B cell (primary cell): ENCODE measurements around the gene USP21. TPM values are rescaled to one million over a fixed set of nuclear protein-coding genes. Genes with fewer than 3 reads are reported as not detected.

Experiments
- ATAC-seq: fragments of 200-7000 bp; cut with Tn5 transposase; one replicate; pipeline ENCODE4 v1.10.0; 2021; ENCODE audit warnings: low read depth, mild to moderate bottlenecking, moderate number of reproducible peaks, moderate library complexity
- CTCF ChIA-PET: fragments of 350-600 bp; sonication (Branson Sonifier 250); formaldehyde crosslinking; loops from one replicate; lab custom pipeline; 2021; ENCODE audit warnings: antibody characterized with exemption, inconsistent platforms; lab: Charles Lee
- POLR2A ChIA-PET: fragments of 350-600 bp; sonication (Branson Sonifier 250); formaldehyde crosslinking; loops from one replicate; lab custom pipeline; 2021; ENCODE audit warnings: antibody characterized with exemption; lab: Charles Lee
- DNase-seq: peaks from one replicate; pipeline ENCODE4 v3.0.0; 2013
- H2AFZ ChIP-seq: 2 replicates; pipeline ENCODE4 v1.6.1; 2012; ENCODE audit warnings: mild to moderate bottlenecking, low read depth, low read length; ENCODE audit not compliant: insufficient read depth, poor library complexity, severe bottlenecking
- H3K27ac ChIP-seq, 2 donors: 1 replicate in 1 of 2; 2 replicates in 1 of 2; pipeline ENCODE4 v1.5.1; 2012 to 2013; ENCODE audit warnings: low read length in 2 of 2, mild to moderate bottlenecking in 2 of 2, moderate library complexity in 1 of 2
- H3K27me3 ChIP-seq, 4 experiments: fragments of 200-600 bp in 1 of 4; sonication (generic) in 1 of 4; replicated peaks in 1 of 4; 1 replicate in 2 of 4; 2 replicates in 2 of 4; pipeline versions ENCODE4 v1.6.1 to v1.7.0; 2013 to 2016; ENCODE audit warnings: low read length in 3 of 4, mild to moderate bottlenecking in 2 of 4, mixed read lengths in 1 of 4, moderate library complexity in 1 of 4; ENCODE audit not compliant: insufficient read depth in 4 of 4, control insufficient read depth in 3 of 4; ENCODE audit errors: control extremely low read depth in 1 of 4
- H3K36me3 ChIP-seq, 2 experiments: replicated peaks in 1 of 2; 1 replicate in 1 of 2; 2 replicates in 1 of 2; pipeline versions ENCODE4 v1.6.1 to v1.7.1; 2013; ENCODE audit warnings: low read length in 1 of 2; ENCODE audit not compliant: insufficient read depth in 2 of 2, control insufficient read depth in 1 of 2; ENCODE audit errors: control extremely low read depth in 1 of 2, extremely low read depth in 1 of 2
- H3K4me1 ChIP-seq, 2 donors: fragments of 200-600 bp in 1 of 2; sonication (generic) in 1 of 2; 1 replicate in 1 of 2; 2 replicates in 1 of 2; pipeline versions ENCODE4 v1.5.1 to v1.6.1; 2013 to 2017; ENCODE audit warnings: low read length in 2 of 2; ENCODE audit not compliant: control insufficient read depth in 2 of 2, insufficient read depth in 2 of 2
- H3K4me2 ChIP-seq: replicated peaks from 2 replicates; pipeline ENCODE3; 2012; ENCODE audit warnings: mild to moderate bottlenecking, low read depth, low read length; ENCODE audit not compliant: poor library complexity, severe bottlenecking
- H3K4me3 ChIP-seq, 5 experiments: fragments of 200-600 bp in 1 of 5; sonication (generic) in 1 of 5; 1 replicate in 3 of 5; 2 replicates in 2 of 5; pipeline versions ENCODE4 v1.5.1 to v1.7.0; 2011 to 2016; ENCODE audit warnings: low read length in 4 of 5, mild to moderate bottlenecking in 4 of 5, low read depth in 2 of 5, control low read depth in 1 of 5, moderate library complexity in 1 of 5; ENCODE audit not compliant: insufficient read depth in 1 of 5; ENCODE audit errors: control extremely low read depth in 1 of 5, extremely low read depth in 1 of 5
- H3K79me2 ChIP-seq: fragments of 200-600 bp; sonication (generic); one replicate; pipeline ENCODE4 v1.6.0; 2016; ENCODE audit warnings: low read length; ENCODE audit not compliant: control insufficient read depth, insufficient read depth
- H3K9ac ChIP-seq: fragments of 200-600 bp; sonication (generic); 2 replicates; pipeline ENCODE4 v1.6.1; 2017; ENCODE audit warnings: mild to moderate bottlenecking, low read length, moderate library complexity
- H3K9me3 ChIP-seq, 3 donors: one replicate each; pipeline versions ENCODE4 v1.6.1 to v1.7.1; 2013; ENCODE audit warnings: low read length in 2 of 3; ENCODE audit not compliant: control insufficient read depth in 2 of 3, insufficient read depth in 1 of 3; ENCODE audit errors: control extremely low read depth in 1 of 3
- H4K20me1 ChIP-seq: 2 replicates; pipeline ENCODE4 v1.6.0; 2012; ENCODE audit warnings: mild to moderate bottlenecking, low read length; ENCODE audit not compliant: insufficient read depth, control insufficient read depth, poor library complexity, severe bottlenecking
- H3K27ac Mint-ChIP-seq: one replicate; pipeline ENCODE4 v1.8.0; 2021; ENCODE audit warnings: mixed read lengths
- H3K27me3 Mint-ChIP-seq: one replicate; pipeline ENCODE4 v1.8.0; 2021; ENCODE audit warnings: mixed read lengths
- H3K4me1 Mint-ChIP-seq: one replicate; pipeline ENCODE4 v1.8.0; 2021; ENCODE audit warnings: mixed read lengths
- H3K4me3 Mint-ChIP-seq: one replicate; pipeline ENCODE4 v1.8.0; 2021; ENCODE audit warnings: mixed read lengths
- H3K9me3 Mint-ChIP-seq: one replicate; pipeline ENCODE4 v1.8.0; 2022; ENCODE audit warnings: mixed read lengths; ENCODE audit not compliant: insufficient read depth
- EZH2 ChIP-seq: IDR thresholded peaks from 2 replicates; pipeline ENCODE4 v1.6.1; 2012; ENCODE audit warnings: borderline replicate concordance, low read depth, mild to moderate bottlenecking, moderate library complexity, low read length; ENCODE audit not compliant: insufficient read depth, poor library complexity, severe bottlenecking
- WGBS: methylation state at CpG from one replicate; pipeline ENCODE4 v1.1.5; 2013; ENCODE audit warnings: missing lambda C conversion rate; ENCODE audit not compliant: insufficient coverage; 5-methylcytosine and 5-hydroxymethylcytosine counted together
- intact Hi-C: fragments of 100-400 bp; cut with micrococcal nuclease; formaldehyde crosslinking; loops from one replicate; pipeline ENCODE4 v1.10.0; 2022
- polyA plus RNA-seq: library from polyadenylated mRNA; depleted of rRNA; stranded (reverse); fragments of >200 nt; gene quantifications from 2 replicates; pipeline ENCODE4 v1.2.3, GENCODE V29; 2012
- total RNA-seq, 2 donors: library from RNA; stranded (reverse); fragments of 120-200 nt in 1 of 2; gene quantifications; 1 replicate in 1 of 2; 2 replicates in 1 of 2; pipeline versions ENCODE4 v1.2.3 to v1.2.4, GENCODE V29; 2013 to 2022
- TF ChIP-seq, protein P1 (sequence below): fragments of 200-600 bp; IDR thresholded peaks from one replicate; pipeline ENCODE4 v1.8.0; 2022; ENCODE audit warnings: antibody characterized with exemption, mild to moderate bottlenecking

The USP21 gene
- total and polyA plus RNA-seq, 2 donors (not counting 1 experiment from before 2014, with no cell fraction given) = 53.3 to 81.6 TPM

- no peak within 1 kb of the TSS for H3K9ac ChIP-seq
- DNase-seq = no peak
- H3K9me3 Mint-ChIP-seq = no peaks in the 10 kb centered on the region
Measured at GRCh38 chr1:161198897-161199431, 39.7 kb downstream of the USP21 start, which contains the start of gene ADAMTS4. TSS of gene ADAMTS4 (minus strand) at chr1:161199054. CDS start at chr1:161198627, 427 bp downstream.

More at GRCh38 chr1:161198897-161199431, 39.7 kb downstream of the USP21 start, which contains the start of gene ADAMTS4:
- no peak for ATAC-seq
- no peaks in the 10 kb centered on the region for H3K27me3 Mint-ChIP-seq
- no peak within 1 kb of the TSS for H3K27ac ChIP-seq
- H4K20me1 ChIP-seq = no peaks in the 10 kb centered on the region
- peaks cover 31% of the 10 kb centered on the region for H3K79me2 ChIP-seq
- CTCF ChIA-PET = interaction anchor here (0.9 to 1.1 kb wide), 4 partner anchors 13 to 186 kb away, joined by 3 to 4 read pairs (median 4); partner anchors contain the start of gene PPOX
- H3K27me3 ChIP-seq = no peaks in the 10 kb centered on the region
- peaks cover 47% of the 10 kb centered on the region for H3K4me1 Mint-ChIP-seq
- H3K9me3 ChIP-seq = no peaks in the 10 kb centered on the region
- peak within 1 kb of the TSS; percentile 97 for H3K27ac Mint-ChIP-seq
- H3K4me3 ChIP-seq = no peak within 1 kb of the TSS
- H3K4me3 Mint-ChIP-seq = no peak within 1 kb of the TSS
- no peak within 1 kb of the TSS for H3K4me2 ChIP-seq
- intact Hi-C loops = no loop called here
- no peak within 1 kb of the TSS for H2AFZ ChIP-seq
- WGBS = 96% methylated on average over 9 of the region's 11 CpGs
- POLR2A ChIA-PET = no interaction called here
- TF ChIP-seq EZH2 = no peak
- TF ChIP-seq, protein P1, sequence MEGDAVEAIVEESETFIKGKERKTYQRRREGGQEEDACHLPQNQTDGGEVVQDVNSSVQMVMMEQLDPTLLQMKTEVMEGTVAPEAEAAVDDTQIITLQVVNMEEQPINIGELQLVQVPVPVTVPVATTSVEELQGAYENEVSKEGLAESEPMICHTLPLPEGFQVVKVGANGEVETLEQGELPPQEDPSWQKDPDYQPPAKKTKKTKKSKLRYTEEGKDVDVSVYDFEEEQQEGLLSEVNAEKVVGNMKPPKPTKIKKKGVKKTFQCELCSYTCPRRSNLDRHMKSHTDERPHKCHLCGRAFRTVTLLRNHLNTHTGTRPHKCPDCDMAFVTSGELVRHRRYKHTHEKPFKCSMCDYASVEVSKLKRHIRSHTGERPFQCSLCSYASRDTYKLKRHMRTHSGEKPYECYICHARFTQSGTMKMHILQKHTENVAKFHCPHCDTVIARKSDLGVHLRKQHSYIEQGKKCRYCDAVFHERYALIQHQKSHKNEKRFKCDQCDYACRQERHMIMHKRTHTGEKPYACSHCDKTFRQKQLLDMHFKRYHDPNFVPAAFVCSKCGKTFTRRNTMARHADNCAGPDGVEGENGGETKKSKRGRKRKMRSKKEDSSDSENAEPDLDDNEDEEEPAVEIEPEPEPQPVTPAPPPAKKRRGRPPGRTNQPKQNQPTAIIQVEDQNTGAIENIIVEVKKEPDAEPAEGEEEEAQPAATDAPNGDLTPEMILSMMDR = no peak
- peaks cover 36 to 54% of the 10 kb centered on the region in 2 donors for H3K4me1 ChIP-seq
- H3K36me3 ChIP-seq = peaks cover 0 to 1% of the 10 kb centered on the region in 2 experiments
